Measurements from ENCODE around the gene SMIM24. TPM values are rescaled to one million over a fixed set of nuclear protein-coding genes. Genes with fewer than 3 reads are reported as not detected.
"Not testable (repeated sequence)": the region's sequence is repeated elsewhere in the genome, so short reads cannot be mapped to it uniquely, and the experiment has no call there.

SMIM24 gene
- total RNA-seq, 1 donor from 2014 or later, result not detected

DNA sequence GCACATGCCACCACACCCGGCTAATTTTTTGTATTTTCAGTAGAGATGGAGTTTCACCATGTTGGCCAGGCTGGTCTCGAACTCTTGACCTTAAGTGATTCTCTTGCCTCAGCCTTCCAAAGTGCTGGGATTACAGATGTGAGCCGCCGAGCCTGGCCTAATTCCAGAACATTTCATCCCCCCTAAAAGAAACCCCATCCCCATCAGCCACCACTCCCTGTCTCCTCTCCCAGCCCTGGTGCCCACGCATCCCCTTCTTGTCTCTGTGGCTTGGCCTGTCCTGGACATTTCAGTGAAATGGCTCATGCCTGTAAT is 50.0 kb downstream of the SMIM24 start:
- not testable (repeated sequence) for DNase-seq

DNA sequence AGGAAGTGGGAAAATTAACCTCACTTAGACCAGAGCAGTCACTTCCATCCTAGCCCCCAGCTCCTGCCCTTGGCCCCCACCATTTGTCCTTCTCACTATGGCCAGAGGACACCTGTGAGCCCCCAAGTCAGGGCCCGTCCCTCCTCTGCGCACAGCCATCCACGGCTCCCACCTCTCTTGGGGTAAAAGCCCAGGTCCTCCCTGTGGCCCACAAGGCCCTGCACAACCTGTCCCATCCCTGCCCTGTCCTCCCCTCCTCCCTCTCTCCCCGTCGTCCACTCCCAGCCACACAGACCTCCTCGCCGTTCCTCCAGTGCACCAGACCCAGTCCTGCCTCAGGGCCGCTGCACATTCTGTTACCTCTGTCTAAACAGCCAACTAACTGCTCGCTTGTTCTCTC is 53.9 kb downstream of the SMIM24 start:
- no peak for DNase-seq

Other genes with a start within 250 kb of the SMIM24 start
- 33.0 and 59.0 TPM in 2 replicates for gene NFIC, start 113.9 kb downstream of the SMIM24 start, total RNA-seq
- gene SMIM44, start 2.9 kb upstream of the SMIM24 start, total RNA-seq, result not detected in 2 replicates
- gene DOHH, start 20.1 kb upstream of the SMIM24 start, total RNA-seq, result 13.1 and 16.8 TPM in 2 replicates
- 36.1 and 66.7 TPM in 2 replicates for gene FZR1, start 25.8 kb upstream of the SMIM24 start, total RNA-seq
- not detected in 2 replicates for gene TEKTIP1, start 58.6 kb upstream of the SMIM24 start, total RNA-seq
- 90.3 and 121 TPM in 2 replicates for gene MFSD12, start 77.1 kb upstream of the SMIM24 start, total RNA-seq
- 75.0 and 94.7 TPM in 2 replicates for gene HMG20B, start 92.4 kb upstream of the SMIM24 start, total RNA-seq
- gene GIPC3, start 105.0 kb upstream of the SMIM24 start, total RNA-seq, result 1.1 and 1.2 TPM in 2 replicates
- gene TBXA2R, start 126.3 kb upstream of the SMIM24 start, total RNA-seq, result 1.3 and 1.7 TPM in 2 replicates
- 30.8 and 39.2 TPM in 2 replicates for gene CACTIN, start 146.3 kb upstream of the SMIM24 start, total RNA-seq
- gene PIP5K1C, start 219.9 kb upstream of the SMIM24 start, total RNA-seq, result 57.7 and 75.6 TPM in 2 replicates
- 0.09 and 0.51 TPM in 2 replicates for gene TJP3, start 227.9 kb upstream of the SMIM24 start, total RNA-seq